SK-N-SH (cell line): ENCODE results near the gene PRKRIP1. TPM values are rescaled to one million over a fixed set of nuclear protein-coding genes. Genes with fewer than 3 reads are reported as not detected.

Experiments
- CTCF ChIA-PET: fragments of 300-600, 350-600 bp; formaldehyde crosslinking; extraction: SDS; loops from one replicate; lab custom pipeline; 2021; lab: Yijun Ruan, JAX
- POLR2A ChIA-PET: fragments of 350-600 bp; sonication (Branson Sonifier 250); formaldehyde crosslinking; extraction: SDS; loops from one replicate; lab custom pipeline; 2020; ENCODE audit warnings: antibody characterized with exemption, inconsistent platforms; lab: Yijun Ruan, JAX
- DNase-seq: peaks from one replicate; pipeline ENCODE4 v3.0.0; 2012
- H2AFZ ChIP-seq: fragments of 200-600 bp; sonication (generic); 2 replicates; pipeline ENCODE4 v1.8.1; 2016; ENCODE audit warnings: antibody characterized with exemption, mild to moderate bottlenecking, low read depth
- H3F3A ChIP-seq: fragments of 200-600 bp; sonication (generic); replicated peaks from 2 replicates; pipeline ENCODE3; 2016; ENCODE audit warnings: antibody characterized with exemption, mild to moderate bottlenecking; ENCODE audit not compliant: insufficient read depth
- H3K27ac ChIP-seq, 2 experiments: fragments of 200-500 bp in 1 of 2; fragments of 200-600 bp in 1 of 2; sonication (Bioruptor generic) in 1 of 2; sonication (generic), shearing (Covaris generic) in 1 of 2; 2 replicates each; pipeline versions ENCODE4 v1.5.1 to v1.6.1; 2014 to 2016; ENCODE audit warnings: low read depth in 2 of 2, inconsistent platforms in 1 of 2, low read length in 1 of 2, mild to moderate bottlenecking in 1 of 2, mixed read lengths in 1 of 2
- H3K27me3 ChIP-seq: fragments of 200-600 bp; sonication (generic), shearing (Covaris generic); 2 replicates; pipeline ENCODE4 v1.6.1; 2016; ENCODE audit warnings: mixed run types; ENCODE audit not compliant: insufficient read depth
- H3K36me3 ChIP-seq, 2 experiments: fragments of 200-500 bp in 1 of 2; fragments of 200-600 bp in 1 of 2; sonication (Bioruptor generic) in 1 of 2; sonication (generic) in 1 of 2; replicated peaks in 1 of 2; 2 replicates each; pipeline versions ENCODE3 to v1.5.1; 2014 to 2016; ENCODE audit warnings: low read length in 1 of 2, mild to moderate bottlenecking in 1 of 2; ENCODE audit not compliant: insufficient read depth in 2 of 2, control insufficient read depth in 1 of 2
- H3K4me1 ChIP-seq, 2 experiments: fragments of 200-500 bp in 1 of 2; fragments of 200-600 bp in 1 of 2; sonication (Bioruptor generic) in 1 of 2; sonication (generic), shearing (Covaris generic) in 1 of 2; 2 replicates each; pipeline versions ENCODE4 v1.5.1 to v1.6.1; 2014 to 2016; ENCODE audit warnings: low read depth in 1 of 2, low read length in 1 of 2, mixed run types in 1 of 2; ENCODE audit not compliant: insufficient read depth in 2 of 2, control insufficient read depth in 1 of 2
- H3K4me2 ChIP-seq: fragments of 200-600 bp; sonication (generic), shearing (Covaris generic); 2 replicates; pipeline ENCODE4 v1.6.1; 2017; ENCODE audit warnings: mixed run types
- H3K4me3 ChIP-seq, 2 experiments: fragments of 200-500 bp in 1 of 2; fragments of 200-600 bp in 1 of 2; sonication (Bioruptor generic) in 1 of 2; sonication (generic), shearing (Covaris generic) in 1 of 2; 2 replicates each; pipeline versions ENCODE4 v1.5.1 to v1.8.1; 2014 to 2016; ENCODE audit warnings: low read depth in 2 of 2, inconsistent platforms in 1 of 2, low read length in 1 of 2, mild to moderate bottlenecking in 1 of 2, mixed read lengths in 1 of 2, moderate library complexity in 1 of 2
- H3K79me2 ChIP-seq: fragments of 200-600 bp; sonication (generic); 2 replicates; pipeline ENCODE4 v1.8.1; 2017; ENCODE audit warnings: mild to moderate bottlenecking; ENCODE audit not compliant: insufficient read depth
- H3K9ac ChIP-seq: fragments of 200-600 bp; sonication (generic); 2 replicates; pipeline ENCODE4 v1.6.1; 2017; ENCODE audit warnings: mixed run types
- H3K9me2 ChIP-seq: fragments of 200-600 bp; sonication (generic); 2 replicates; pipeline ENCODE4 v1.6.1; 2017; ENCODE audit warnings: mixed run types
- H3K9me3 ChIP-seq: fragments of 200-600 bp; sonication (generic); 2 replicates; pipeline ENCODE4 v1.6.1; 2017; ENCODE audit warnings: mixed run types, mild to moderate bottlenecking, moderate library complexity
- H4K20me1 ChIP-seq: fragments of 200-600 bp; sonication (generic); 2 replicates; pipeline ENCODE4 v1.6.1; 2017; ENCODE audit warnings: mild to moderate bottlenecking, mixed run types; ENCODE audit not compliant: insufficient read depth
- CHD2 ChIP-seq: fragments of 150-350 bp; IDR thresholded peaks from 2 replicates; pipeline ENCODE4 v1.6.1; 2018; ENCODE audit warnings: low read length; ENCODE audit not compliant: partially characterized antibody
- CTCF ChIP-seq: fragments of 200-600 bp; sonication (generic); IDR thresholded peaks from 2 replicates; pipeline ENCODE4 v1.6.1; 2017; ENCODE audit warnings: antibody characterized with exemption, mild to moderate bottlenecking, moderate library complexity
- FOSL2 ChIP-seq: IDR thresholded peaks from 2 replicates; pipeline ENCODE4 v1.4.0; 2012; ENCODE audit warnings: low read depth, mild to moderate bottlenecking, moderate library complexity, borderline replicate concordance
- FOXM1 ChIP-seq: IDR thresholded peaks from 2 replicates; pipeline ENCODE4 v1.4.0; 2012; ENCODE audit warnings: low read depth, mild to moderate bottlenecking
- GABPA ChIP-seq: IDR thresholded peaks from 2 replicates; pipeline ENCODE4 v1.4.0; 2012; ENCODE audit warnings: low read depth, mild to moderate bottlenecking
- GATA2 ChIP-seq: sonication (generic); formaldehyde crosslinking; IDR thresholded peaks from 2 replicates; pipeline ENCODE4 v1.5.0; 2020; ENCODE audit warnings: mild to moderate bottlenecking, missing genetic modification reagents
- IRF3 ChIP-seq: fragments of 150-350 bp; IDR thresholded peaks from 2 replicates; pipeline ENCODE4 v1.6.1; 2016; ENCODE audit warnings: mild to moderate bottlenecking, low read depth, low read length
- MEF2A ChIP-seq: IDR thresholded peaks from 2 replicates; pipeline ENCODE4 v1.4.0; 2012; ENCODE audit warnings: low read depth, borderline replicate concordance
- NFIC ChIP-seq: IDR thresholded peaks from 2 replicates; pipeline ENCODE4 v1.4.0; 2012; ENCODE audit warnings: borderline replicate concordance
- PBX3 ChIP-seq: IDR thresholded peaks from 2 replicates; pipeline ENCODE4; 2012
- POLR2AphosphoS5 ChIP-seq: IDR thresholded peaks from 2 replicates; pipeline ENCODE4 v1.6.1; 2012; ENCODE audit warnings: low read depth, low read length
- RAD21 ChIP-seq: IDR thresholded peaks from 2 replicates; pipeline ENCODE4 v1.6.1; 2012; ENCODE audit warnings: mild to moderate bottlenecking, low read length
- RCOR1 ChIP-seq: fragments of 150-350 bp; IDR thresholded peaks from 2 replicates; pipeline ENCODE4 v1.6.1; 2017; ENCODE audit warnings: antibody characterized with exemption, low read length
- REST ChIP-seq: IDR thresholded peaks from 2 replicates; pipeline ENCODE4 v1.6.1; 2012; ENCODE audit warnings: mild to moderate bottlenecking, low read depth, low read length, moderate library complexity
- SMC3 ChIP-seq: IDR thresholded peaks from 2 replicates; pipeline ENCODE4 v1.6.1; 2012; ENCODE audit warnings: low read depth, low read length, improper control_type of control experiment
- TEAD4 ChIP-seq: IDR thresholded peaks from 2 replicates; pipeline ENCODE4 v1.4.0; 2012; ENCODE audit warnings: mild to moderate bottlenecking, borderline replicate concordance; ENCODE audit not compliant: insufficient read depth
- USF2 ChIP-seq: fragments of 150-350 bp; IDR thresholded peaks from 2 replicates; pipeline ENCODE4 v1.6.1; 2017; ENCODE audit warnings: antibody characterized with exemption, low read length, low read depth, borderline replicate concordance
- YY1 ChIP-seq: IDR thresholded peaks from 2 replicates; pipeline ENCODE4 v1.4.0; 2012; ENCODE audit warnings: low read depth, mild to moderate bottlenecking
- ZBTB33 ChIP-seq: IDR thresholded peaks from 2 replicates; pipeline ENCODE4 v1.4.0; 2012; ENCODE audit warnings: low read depth, borderline replicate concordance
- WGBS: methylation state at CpG from one replicate; pipeline ENCODE4 v1.1.6; 2017; ENCODE audit warnings: low lambda C conversion rate; 5-methylcytosine and 5-hydroxymethylcytosine counted together
- polyA plus RNA-seq, 3 experiments: library from polyadenylated mRNA; depleted of rRNA; stranded (reverse); fragments of >200 nt; gene quantifications; 2 replicates each; pipeline ENCODE4 v1.2.3, GENCODE V29; 2012

The PRKRIP1 gene
- polyA plus RNA-seq, 1 of the 3 experiments (the other 2 are of a cell fraction), result 41.2 TPM

- Histone ChIP-seq H3K27ac (no peak overlapping the region), H3K4me2 (no peak overlapping the region), H3K36me3 (peaks cover 32 to 37% of the 10 kb centered on the region in 2 experiments), H2AFZ (no peak overlapping the region), H3K4me1 (no peaks in the 10 kb centered on the region), H4K20me1 (no peaks in the 10 kb centered on the region), H3K9me2 (no peaks in the 10 kb centered on the region), H3K27me3 (no peaks in the 10 kb centered on the region), H3F3A (peaks cover 6% of the 10 kb centered on the region), H3K9me3 (no peaks in the 10 kb centered on the region), H3K79me2 (peaks cover 6% of the 10 kb centered on the region; the same call in 1 of the 2 replicates), H3K9ac (no peak overlapping the region), H3K4me3 (no peak overlapping the region)
- DNase-seq, result no peak
- TF ChIP-seq FOSL2 (no peak), POLR2AphosphoS5 (no peak), ZBTB33 (no peak), CTCF (no peak), IRF3 (no peak), GATA2 (CRISPR knock-in tag) (no peak), YY1 (no peak), CHD2 (no peak), TEAD4 (no peak), PBX3 (no peak), RAD21 (no peak), GABPA (no peak), FOXM1 (no peak), NFIC (no peak), MEF2A (no peak), RCOR1 (no peak), REST (no peak), USF2 (no peak), SMC3 (no peak)
- ChIA-PET CTCF (interaction anchor here (1.8 to 2.4 kb wide), 2 partner anchors 12 to 20 kb away, joined by 6 to 11 read pairs; no protein-coding TSS in a partner anchor), POLR2A (interaction anchor here (0.5 kb wide), 1 partner anchor 41 kb away, joined by 3 read pairs; no protein-coding TSS in a partner anchor)
- 84% methylated on average over 10 of the region's 13 CpGs for WGBS
Observed at GRCh38 chr7:102424787-102425218, 28.6 kb downstream of the PRKRIP1 start.
